Activated naive CD4-positive, alpha-beta T cell treated with anti-CD3 and anti-CD28 coated beads, Interleukin-2, amount 50 U/mL, for 72 hours (primary cell): Measurements from ENCODE around the gene ADAMTS17. TPM values are rescaled to one million over a fixed set of nuclear protein-coding genes. Genes with fewer than 3 reads are reported as not detected.

Experiments used
- ATAC-seq, 2 donors: fragments of 150-1000 bp; cut with Tn5 transposase; 2 replicates each; pipeline ENCODE4 v1.10.0; 2021; ENCODE audit warnings: mild to moderate bottlenecking in 2 of 2, moderate library complexity in 2 of 2
- DNase-seq, 2 donors: peaks; one replicate each; pipeline ENCODE4 v3.0.0; 2021 to 2022; ENCODE audit warnings: low spot score in 2 of 2
- H3K27ac Mint-ChIP-seq, 2 donors: one replicate each; pipeline ENCODE4 v1.8.0; 2022; ENCODE audit warnings: mild to moderate bottlenecking in 2 of 2, mixed read lengths in 2 of 2
- H3K36me3 Mint-ChIP-seq, 2 donors: one replicate each; pipeline ENCODE4 v1.8.0; 2022; ENCODE audit warnings: mixed read lengths in 2 of 2
- H3K9me3 Mint-ChIP-seq, 2 donors: one replicate each; pipeline ENCODE4 v1.8.0; 2022; ENCODE audit warnings: mixed read lengths in 2 of 2
- total RNA-seq, 2 donors: library from RNA; stranded (reverse); gene quantifications; one replicate each; pipeline ENCODE4 v1.2.3, GENCODE V29; 2022

ADAMTS17 gene
- total RNA-seq, 2 donors from 2014 or later = 0.19 to 1.5 TPM

DNA sequence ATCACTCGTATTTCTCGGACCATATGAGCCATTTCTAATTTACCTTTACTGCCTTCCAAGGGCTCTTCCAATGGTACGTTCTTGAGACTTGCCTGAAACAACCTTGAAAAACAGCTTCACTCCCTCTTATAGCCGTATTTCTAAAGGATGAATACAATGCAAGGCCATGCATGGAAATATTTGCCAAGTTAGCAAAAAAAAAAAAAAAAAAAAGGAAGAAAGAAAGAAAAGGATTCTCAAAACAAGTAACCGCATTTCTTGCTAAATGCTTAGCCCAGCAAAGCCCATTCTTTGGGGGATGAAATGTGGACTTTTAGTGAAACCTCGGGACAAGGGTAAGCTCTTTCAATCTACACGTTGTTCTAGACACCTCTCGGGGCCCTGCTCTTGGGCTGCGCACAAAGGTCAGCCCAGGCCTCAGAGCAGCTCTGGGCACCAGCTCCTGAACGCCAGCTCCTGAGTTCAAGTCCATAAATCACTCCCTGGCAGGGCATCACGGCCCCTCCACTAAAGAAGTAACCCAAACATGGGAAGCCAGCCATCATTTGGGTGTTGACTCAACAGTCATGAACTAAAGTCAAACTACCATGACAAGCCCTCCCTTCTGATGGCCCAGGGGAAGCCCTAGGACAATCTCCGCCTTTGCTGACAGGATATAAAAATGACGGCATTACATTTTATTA lies 132.7 kb downstream of the ADAMTS17 start:
- Mint-ChIP-seq H3K36me3 (peaks cover 0 to 11% of the 10 kb centered on the region in 2 donors), H3K27ac (no peak overlapping the region), H3K9me3 (no peaks in the 10 kb centered on the region)
- ATAC-seq (no peak), DNase-seq (no peak)

DNA sequence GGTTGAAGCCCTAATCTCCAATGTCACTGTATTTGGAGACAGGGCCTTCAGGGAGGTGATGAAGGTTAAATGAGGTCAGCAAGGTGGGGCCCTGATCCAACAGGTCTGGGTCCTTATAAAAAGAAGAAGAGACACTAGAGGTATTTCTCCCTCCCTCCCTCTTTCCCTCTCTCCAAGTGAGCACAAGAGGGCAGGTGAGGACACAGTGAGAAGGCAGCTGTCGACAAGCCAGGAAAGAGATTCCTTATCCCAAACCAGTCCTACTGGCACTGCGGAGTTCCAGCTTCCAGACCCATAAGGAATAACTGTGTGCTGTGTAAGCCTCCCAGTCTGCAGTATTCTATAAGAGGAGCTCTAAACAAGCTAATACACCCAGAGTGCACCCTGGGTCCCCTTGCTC lies 134.7 kb downstream of the ADAMTS17 start:
- H3K27ac Mint-ChIP-seq = no peak overlapping the region
- H3K36me3 Mint-ChIP-seq = peaks cover 0 to 11% of the 10 kb centered on the region in 2 donors
- H3K9me3 Mint-ChIP-seq = no peaks in the 10 kb centered on the region
- no peak for ATAC-seq
- no peak for DNase-seq

DNA sequence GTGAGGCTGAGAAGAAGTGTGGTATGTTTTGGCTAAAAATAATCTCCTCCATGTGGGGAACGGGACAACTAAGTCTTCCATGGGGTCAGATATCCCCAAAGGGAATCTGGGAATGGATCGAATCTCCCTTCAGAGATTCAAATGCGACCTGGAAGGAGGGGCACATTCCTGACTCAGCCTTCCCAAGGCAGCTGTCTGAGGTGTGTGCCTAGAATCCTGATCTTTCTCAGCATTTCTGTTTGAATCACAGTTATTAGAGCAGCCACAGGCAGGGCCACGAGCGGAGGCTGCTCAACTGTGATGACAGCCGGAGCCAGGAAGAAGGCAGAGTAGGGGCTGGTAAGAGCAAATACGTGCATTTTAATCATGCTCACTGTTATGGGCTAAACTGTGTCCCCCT lies 135.1 kb downstream of the ADAMTS17 start:
- DNase-seq (no peak), ATAC-seq (no peak)
- H3K9me3 Mint-ChIP-seq = no peaks in the 10 kb centered on the region
- peaks cover 0 to 11% of the 10 kb centered on the region in 2 donors for H3K36me3 Mint-ChIP-seq
- peak overlapping the region in 1 of 2 donors; percentile 14 for H3K27ac Mint-ChIP-seq

DNA sequence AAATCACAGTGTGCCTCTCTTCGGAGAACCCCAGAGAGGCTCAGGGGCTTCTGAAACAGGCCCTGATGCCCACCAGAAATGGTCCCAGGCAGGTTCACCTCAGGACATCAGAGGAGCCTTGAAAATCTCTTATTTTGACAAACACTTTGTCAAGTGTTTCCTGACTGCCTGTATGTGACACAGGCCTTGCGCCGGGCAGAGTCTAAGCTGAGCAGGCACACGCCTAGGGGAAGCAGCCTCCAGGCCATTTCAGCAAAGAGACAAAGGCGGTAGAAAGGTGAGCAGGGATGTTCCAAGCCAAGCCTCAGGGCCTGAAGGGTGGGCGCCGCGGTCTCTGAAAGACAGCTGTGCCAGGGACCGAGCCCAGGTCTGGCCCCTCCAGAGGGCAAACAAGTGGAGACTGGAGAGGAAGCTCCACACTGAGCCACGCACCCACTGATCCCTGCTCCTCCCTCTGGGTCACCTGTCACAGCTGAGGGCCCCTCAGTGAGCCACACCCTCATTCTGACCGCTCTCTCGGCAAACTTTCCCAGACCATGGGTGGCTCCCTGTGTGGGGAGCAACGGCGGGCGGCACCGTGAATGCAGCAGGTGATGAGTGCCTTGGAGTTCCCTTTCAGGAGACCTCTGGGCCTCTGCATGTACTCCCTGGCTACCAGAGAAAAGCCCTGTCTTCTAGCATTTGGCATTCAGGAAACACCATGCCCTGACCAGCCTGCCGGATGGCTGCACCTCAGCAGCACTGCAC lies 136.1 kb downstream of the ADAMTS17 start:
- Mint-ChIP-seq H3K27ac (no peak overlapping the region), H3K36me3 (peaks cover 0 to 11% of the 10 kb centered on the region in 2 donors), H3K9me3 (no peaks in the 10 kb centered on the region)
- ATAC-seq (no peak), DNase-seq (no peak)

DNA sequence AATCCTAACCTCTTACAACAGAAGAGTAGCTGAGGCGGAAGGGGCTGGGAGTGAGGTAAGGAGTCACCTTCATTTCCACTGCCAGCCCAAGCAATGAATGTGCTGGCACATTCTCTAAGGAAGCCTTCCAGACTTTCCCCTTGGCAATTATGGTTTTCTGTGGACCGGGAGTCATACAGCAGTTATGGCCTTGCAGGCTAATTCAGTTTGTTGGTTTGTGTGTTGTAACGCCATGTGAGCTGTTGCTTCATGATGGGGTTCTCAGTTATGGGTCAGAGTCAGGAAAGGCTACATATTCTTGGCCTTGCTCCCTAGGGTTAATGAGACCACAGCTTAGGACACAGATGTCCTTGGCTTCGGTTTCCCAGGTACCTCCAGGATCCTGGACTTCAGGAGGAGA lies 137.0 kb downstream of the ADAMTS17 start:
- peaks cover 0 to 11% of the 10 kb centered on the region in 2 donors for H3K36me3 Mint-ChIP-seq
- no peak for DNase-seq
- H3K9me3 Mint-ChIP-seq = no peaks in the 10 kb centered on the region
- H3K27ac Mint-ChIP-seq = no peak overlapping the region
- no peak for ATAC-seq

DNA sequence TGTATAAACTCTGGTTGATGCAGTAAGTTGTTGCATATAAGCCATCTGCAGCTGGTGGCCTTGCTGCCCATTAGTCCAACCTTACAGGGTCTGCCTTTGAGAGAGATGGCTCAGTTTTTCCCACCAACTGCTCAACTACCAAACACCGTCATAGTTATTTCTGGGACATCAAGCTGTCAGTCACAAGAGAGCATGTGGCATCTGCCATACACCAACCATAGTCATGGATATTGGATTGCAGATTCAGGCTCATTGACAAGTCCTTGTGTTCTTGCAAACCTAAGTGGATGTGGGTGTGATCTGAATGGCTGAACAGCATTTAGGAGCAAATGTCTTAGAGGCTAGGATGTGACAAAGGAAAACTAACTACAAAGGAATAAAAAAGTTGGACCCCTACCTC lies 137.6 kb downstream of the ADAMTS17 start:
- Mint-ChIP-seq H3K36me3 (peaks cover 0 to 11% of the 10 kb centered on the region in 2 donors), H3K27ac (no peak overlapping the region), H3K9me3 (no peaks in the 10 kb centered on the region)
- no peak for ATAC-seq
- DNase-seq = no peak

DNA sequence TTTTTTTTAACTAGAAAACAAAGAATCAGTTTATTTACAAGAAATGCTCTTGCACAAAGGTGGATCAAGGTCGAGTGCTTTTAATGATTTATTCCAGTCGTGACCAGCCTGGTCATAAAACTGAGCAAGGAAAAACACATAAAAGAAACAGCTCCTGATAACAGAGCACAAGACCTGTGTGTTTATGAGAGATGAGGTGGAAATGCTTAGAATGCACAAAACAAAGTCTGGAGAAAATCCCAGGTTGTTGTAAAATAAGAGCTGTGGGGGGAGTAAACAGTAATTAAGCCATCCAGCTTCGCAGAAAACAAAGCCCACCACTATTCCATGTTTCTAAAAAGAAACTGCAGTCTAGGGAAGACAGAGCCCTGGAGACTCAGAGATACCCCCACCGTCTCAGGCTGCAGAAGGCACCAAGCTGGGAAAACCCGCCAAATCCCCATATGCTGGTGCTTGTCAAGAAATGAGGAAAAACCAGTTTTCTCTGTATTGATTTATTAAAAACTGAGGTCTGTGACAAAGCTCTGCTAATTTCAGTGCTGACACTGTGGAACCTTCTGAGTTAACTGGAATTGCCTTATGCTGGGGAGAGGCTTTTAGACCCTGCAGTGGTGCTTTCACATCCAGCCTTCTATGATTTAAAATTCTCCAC lies 139.3 kb downstream of the ADAMTS17 start:
- H3K9me3 Mint-ChIP-seq = no peaks in the 10 kb centered on the region
- H3K27ac Mint-ChIP-seq = peak overlapping the region in 1 of 2 donors; percentile 72
- peaks cover 0 to 11% of the 10 kb centered on the region in 2 donors for H3K36me3 Mint-ChIP-seq
- ATAC-seq (no peak), DNase-seq (no peak)

DNA sequence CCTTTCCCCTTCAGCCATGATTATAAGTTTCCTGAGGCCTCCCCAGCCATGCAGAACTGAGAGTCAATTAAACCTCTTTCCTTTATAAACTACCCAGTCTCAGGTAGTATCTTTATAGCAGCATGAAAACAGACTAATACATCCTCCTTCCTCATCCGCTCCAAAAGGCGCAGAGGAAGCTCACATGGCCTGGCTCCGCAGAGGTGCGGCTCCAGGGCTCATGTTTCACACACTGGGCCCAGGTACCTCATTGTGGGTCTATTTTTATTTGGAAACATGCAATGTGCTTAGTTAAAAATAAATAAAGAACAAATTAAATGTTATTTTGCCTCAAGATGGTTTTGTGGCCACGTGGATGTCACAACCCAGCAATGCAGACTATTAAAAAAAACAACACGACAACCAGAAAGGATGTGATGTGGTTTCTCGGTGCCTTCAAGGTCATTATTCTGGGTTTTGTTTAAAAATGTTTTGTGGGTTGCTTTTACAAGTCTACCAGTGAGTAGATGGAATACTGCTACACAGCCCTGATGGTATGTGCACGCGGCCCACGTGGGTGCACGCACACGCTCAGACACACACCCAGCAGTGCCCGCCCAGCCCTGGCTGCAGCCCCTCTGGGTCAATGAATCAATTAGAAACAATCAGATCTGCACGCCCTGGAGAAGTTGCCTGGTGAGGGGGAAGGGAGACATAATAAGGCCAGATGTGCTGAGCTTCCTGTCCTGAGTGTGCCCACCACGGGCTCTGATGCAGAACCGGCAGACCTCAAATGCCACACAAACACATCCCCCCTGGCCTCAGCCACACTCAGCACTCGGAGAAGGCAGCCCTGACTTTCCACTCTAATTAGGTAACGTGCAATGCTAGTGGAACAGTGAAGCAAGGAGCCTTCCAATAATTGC lies 140.1 kb downstream of the ADAMTS17 start:
- DNase-seq (no peak), ATAC-seq (no peak)
- H3K27ac Mint-ChIP-seq = peak overlapping the region in 1 of 2 donors; percentile 72
- no peaks in the 10 kb centered on the region for H3K9me3 Mint-ChIP-seq
- peaks cover 0 to 8% of the 10 kb centered on the region in 2 donors for H3K36me3 Mint-ChIP-seq

DNA sequence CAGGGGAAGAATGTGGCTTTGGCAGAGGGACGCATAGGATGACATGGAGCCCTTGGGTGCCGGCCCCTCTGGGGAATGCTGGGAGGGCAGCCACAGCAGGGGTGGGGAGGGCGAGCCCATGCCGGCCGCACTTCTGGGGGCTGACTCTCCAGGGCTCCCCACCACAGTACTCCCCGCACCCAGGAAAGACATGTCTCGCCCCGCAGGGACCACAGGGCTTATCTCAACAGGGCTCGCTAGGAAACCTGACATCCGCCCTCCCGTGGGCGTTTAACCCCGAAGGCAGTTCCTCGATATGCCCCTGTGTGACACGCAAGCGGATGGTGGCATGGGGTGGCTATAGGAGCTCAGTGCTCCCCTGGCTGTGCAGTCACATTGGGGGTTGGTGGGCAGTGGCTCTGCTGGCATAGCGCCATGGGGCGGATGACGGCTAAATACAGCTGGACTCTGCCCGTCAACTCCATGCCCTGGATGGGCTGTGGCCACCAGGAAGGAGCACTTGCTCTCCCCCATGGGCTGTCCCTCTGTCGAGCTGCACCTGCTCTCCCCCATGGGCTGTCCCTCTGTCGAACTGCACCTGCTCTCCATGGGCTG lies 141.4 kb downstream of the ADAMTS17 start:
- no peak overlapping the region for H3K27ac Mint-ChIP-seq
- peaks cover 0 to 6% of the 10 kb centered on the region in 2 donors for H3K36me3 Mint-ChIP-seq
- H3K9me3 Mint-ChIP-seq = no peaks in the 10 kb centered on the region
- no peak for DNase-seq
- ATAC-seq = no peak

DNA sequence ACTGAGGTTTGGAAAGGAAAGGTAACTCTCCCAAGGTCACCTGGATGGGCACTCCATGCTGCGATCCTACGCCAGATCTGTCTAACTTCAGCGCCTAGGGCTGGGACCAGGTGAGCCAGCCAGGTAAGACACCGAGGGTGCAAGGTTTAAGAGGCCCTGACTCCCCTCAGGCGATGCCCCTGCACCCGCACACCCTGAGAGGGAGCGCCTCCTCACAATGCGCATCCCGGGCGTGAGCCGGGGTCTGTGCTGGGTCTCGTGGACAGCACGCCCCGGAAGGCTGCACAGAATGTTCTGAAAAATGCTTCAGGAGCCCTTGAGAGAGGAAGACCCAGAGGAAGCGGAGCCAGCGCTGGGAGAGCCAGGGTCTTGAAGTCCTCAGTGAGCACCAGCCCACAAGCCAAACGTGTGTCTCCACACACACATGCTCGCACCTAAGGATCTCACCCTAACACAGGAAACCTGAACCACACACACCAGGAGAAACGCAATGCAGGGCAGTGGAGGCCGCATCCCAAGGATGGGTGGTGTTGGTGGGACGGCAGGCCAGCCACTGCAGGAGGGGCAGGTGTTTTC lies 142.0 kb downstream of the ADAMTS17 start:
- Mint-ChIP-seq H3K36me3 (peaks cover 0 to under 1% of the 10 kb centered on the region in 2 donors), H3K27ac (no peak overlapping the region), H3K9me3 (no peaks in the 10 kb centered on the region)
- DNase-seq = no peak
- ATAC-seq = no peak

DNA sequence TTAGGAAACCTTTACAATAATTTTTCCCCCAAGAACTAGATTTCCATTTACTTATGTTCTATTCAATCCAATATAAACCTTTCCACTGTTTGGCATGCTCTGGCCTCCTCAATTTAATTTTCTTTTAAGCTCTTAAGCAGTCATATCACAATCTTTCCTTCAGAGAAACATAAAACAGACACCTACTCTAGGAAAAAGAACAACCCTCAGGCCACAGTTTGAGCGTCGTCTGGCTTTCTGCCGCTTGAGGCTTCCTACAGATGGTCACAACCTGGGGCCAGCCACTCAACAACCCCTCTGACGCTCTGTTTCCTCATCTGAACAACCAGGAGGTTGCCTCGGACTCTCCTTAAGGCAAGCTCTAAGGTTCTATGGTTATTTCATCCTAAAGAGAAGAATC lies 143.3 kb downstream of the ADAMTS17 start:
- no peaks in the 10 kb centered on the region for H3K36me3 Mint-ChIP-seq
- H3K9me3 Mint-ChIP-seq = no peaks in the 10 kb centered on the region
- H3K27ac Mint-ChIP-seq = no peak overlapping the region
- DNase-seq (no peak), ATAC-seq (no peak)

DNA sequence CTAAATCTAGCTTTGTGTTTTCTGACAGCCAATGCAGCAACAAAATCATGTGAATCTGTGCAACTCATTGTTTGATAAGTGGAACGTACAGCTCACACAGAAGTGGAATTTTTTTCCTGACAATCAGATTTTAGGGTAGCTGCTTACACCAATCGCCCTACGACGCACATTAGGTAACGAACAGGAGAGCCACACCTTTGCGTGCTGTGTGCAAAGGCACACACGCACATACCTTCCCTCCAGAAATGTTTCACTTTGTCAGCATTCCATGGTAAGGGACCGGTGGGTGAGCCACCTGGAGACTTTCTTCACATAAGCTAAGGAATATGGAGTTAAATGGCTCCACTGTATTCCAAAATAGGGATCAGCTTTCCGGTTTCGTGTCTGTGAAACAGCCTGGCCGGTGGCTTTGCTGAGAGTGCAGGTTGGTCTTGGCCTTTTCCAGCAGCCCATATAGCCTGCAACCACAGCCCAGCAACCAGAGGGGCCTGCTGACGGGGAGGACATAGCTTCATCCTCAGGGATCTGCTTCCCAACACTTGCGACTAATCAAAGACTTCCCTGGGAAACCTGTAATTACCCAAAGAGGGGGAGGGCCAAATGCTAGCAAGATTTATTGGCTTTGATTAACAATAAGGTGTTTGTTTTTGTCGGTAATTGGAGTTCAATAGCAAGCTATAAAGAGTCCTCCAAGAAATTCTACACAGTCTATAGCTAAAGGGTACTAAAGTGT lies 145.3 kb downstream of the ADAMTS17 start:
- Mint-ChIP-seq H3K9me3 (no peaks in the 10 kb centered on the region), H3K27ac (no peak overlapping the region), H3K36me3 (no peaks in the 10 kb centered on the region)
- ATAC-seq (no peak), DNase-seq (no peak)

DNA sequence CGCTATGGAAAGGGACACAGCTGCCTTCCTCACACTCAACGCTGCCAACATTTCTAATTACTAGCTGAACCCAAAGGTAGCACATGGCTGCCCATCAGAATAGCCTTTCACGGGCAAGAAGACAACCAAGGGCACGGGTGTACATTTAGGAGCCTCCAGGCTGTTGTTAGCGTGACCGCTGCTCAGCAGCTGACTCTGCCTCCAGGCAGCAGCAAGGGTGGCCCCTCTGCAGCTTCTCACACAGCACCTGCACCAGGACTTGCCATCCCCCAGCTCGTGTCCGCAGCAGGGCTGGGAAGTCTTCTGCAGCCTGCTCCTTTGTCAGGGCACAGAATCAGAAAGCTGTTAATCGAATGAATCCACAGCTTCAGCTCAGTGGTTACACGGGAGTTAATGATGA lies 146.8 kb downstream of the ADAMTS17 start:
- Mint-ChIP-seq H3K9me3 (no peaks in the 10 kb centered on the region), H3K27ac (no peak overlapping the region), H3K36me3 (no peaks in the 10 kb centered on the region)
- DNase-seq (no peak), ATAC-seq (no peak)

DNA sequence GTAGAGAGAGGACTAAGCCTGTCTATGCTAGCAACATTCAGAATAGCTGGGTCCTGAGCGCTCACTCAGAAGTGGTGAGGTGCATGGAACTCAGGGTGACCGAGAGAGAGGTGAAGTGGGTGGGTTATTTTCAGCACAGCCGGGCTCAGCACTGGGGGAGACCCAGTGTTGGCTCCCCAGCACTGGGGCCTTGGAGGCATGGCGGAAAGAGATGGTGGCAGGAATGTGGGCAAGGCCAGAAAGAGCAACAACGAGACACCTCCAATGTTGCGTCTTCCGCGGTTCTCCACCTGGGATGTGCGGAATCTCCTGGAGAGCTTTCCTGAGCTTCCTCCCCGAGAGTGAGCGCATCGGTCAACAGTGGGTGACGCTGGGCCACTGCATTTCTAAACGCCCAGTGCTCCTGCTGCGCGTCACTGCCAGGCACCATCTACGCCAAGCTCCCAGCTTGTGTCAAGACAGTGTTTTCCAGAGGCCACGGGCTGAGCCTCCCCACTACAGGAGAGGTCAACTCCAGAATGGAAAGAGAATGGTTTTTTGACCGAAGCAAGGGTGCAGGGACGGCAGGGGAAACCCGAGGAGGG lies 148.4 kb downstream of the ADAMTS17 start:
- no peaks in the 10 kb centered on the region for H3K9me3 Mint-ChIP-seq
- no peak for DNase-seq
- no peak for ATAC-seq
- H3K36me3 Mint-ChIP-seq = no peaks in the 10 kb centered on the region
- H3K27ac Mint-ChIP-seq = no peak overlapping the region
